T47D (cell line): ENCODE data around the gene RBPJ.
"Not testable (repeated sequence)": the region's sequence is repeated elsewhere in the genome, so short reads cannot be mapped to it uniquely, and the experiment has no call there.

ENCODE experiments used
- DNase-seq, 2 experiments: peaks; one replicate each; pipeline versions ENCODE4 v3.0.0 to v3.0.0-alpha.2; 2011 to 2012; ENCODE audit warnings: low read depth in 1 of 2, low spot score in 1 of 2
- JUND ChIP-seq: IDR thresholded peaks from 2 replicates; pipeline ENCODE4 v1.6.1; 2012; ENCODE audit warnings: low read depth
- in situ Hi-C: cut with HindIII; loops from 2 replicates; pipeline ENCODE4 v1.10.0; 2016; ENCODE audit warnings: low sequenced_read_pairs, low pct_unique_long_range_greater_than_20kb

Gene RBPJ

GRCh38 chr4:26331380-26331950 lies 10.7 kb downstream of the RBPJ start:
- no peak for DNase-seq
- TF ChIP-seq JUND = no peak
- in situ Hi-C loops = no loop called here

- in situ Hi-C loops = no loop called here
- TF ChIP-seq JUND = no peak
- DNase-seq = no peak
Measured at GRCh38 chr4:26334366-26334765, 13.6 kb downstream of the RBPJ start.

- in situ Hi-C loops = no loop called here
- DNase-seq = no peak
- no peak for TF ChIP-seq JUND
Measured at GRCh38 chr4:26337612-26338011, 16.8 kb downstream of the RBPJ start.

- DNase-seq = peak in 1 of 2 experiments; percentile 15
- no peak for TF ChIP-seq JUND
- in situ Hi-C loops = no loop called here
Measured at GRCh38 chr4:26342328-26343037, 21.7 kb downstream of the RBPJ start.

- in situ Hi-C loops = no loop called here
- no peak for TF ChIP-seq JUND
- DNase-seq = no peak
Measured at GRCh38 chr4:26343038-26343398, 22.2 kb downstream of the RBPJ start.

GRCh38 chr4:26344901-26345564 lies 24.2 kb downstream of the RBPJ start:
- DNase-seq = no peak
- no peak for TF ChIP-seq JUND
- in situ Hi-C loops = no loop called here

GRCh38 chr4:26345565-26345938 lies 24.7 kb downstream of the RBPJ start:
- in situ Hi-C loops = no loop called here
- TF ChIP-seq JUND = no peak
- DNase-seq = no peak

GRCh38 chr4:26346203-26346620 lies 25.4 kb downstream of the RBPJ start:
- in situ Hi-C loops = no loop called here

GRCh38 chr4:26349496-26349895 lies 28.7 kb downstream of the RBPJ start:
- no peak for DNase-seq
- no peak for TF ChIP-seq JUND
- in situ Hi-C loops = no loop called here

More at GRCh38 chr4:26346203-26346620, 25.4 kb downstream of the RBPJ start:
- no peak for DNase-seq
- TF ChIP-seq JUND = no peak

- no peak for TF ChIP-seq JUND
- in situ Hi-C loops = no loop called here
- no peak for DNase-seq
Measured at GRCh38 chr4:26351685-26352084, 30.9 kb downstream of the RBPJ start.

GRCh38 chr4:26354491-26354890 lies 33.7 kb downstream of the RBPJ start:
- in situ Hi-C loops = no loop called here
- no peak for DNase-seq

GRCh38 chr4:26355392-26356052 lies 34.7 kb downstream of the RBPJ start:
- no peak for DNase-seq
- no peak for TF ChIP-seq JUND
- in situ Hi-C loops = no loop called here

More at GRCh38 chr4:26354491-26354890, 33.7 kb downstream of the RBPJ start:
- no peak for TF ChIP-seq JUND

GRCh38 chr4:26356081-26356501 lies 35.3 kb downstream of the RBPJ start:
- in situ Hi-C loops = no loop called here
- DNase-seq = peak in 1 of 2 experiments; percentile 7
- no peak for TF ChIP-seq JUND

GRCh38 chr4:26359521-26359920 lies 38.7 kb downstream of the RBPJ start:
- in situ Hi-C loops, DNase-seq: not testable (repeated sequence)
